ENCODE results near the gene UBALD2.
"Not testable (repeated sequence)": the region's sequence is repeated elsewhere in the genome, so short reads cannot be mapped to it uniquely, and the experiment has no call there.

DNA sequence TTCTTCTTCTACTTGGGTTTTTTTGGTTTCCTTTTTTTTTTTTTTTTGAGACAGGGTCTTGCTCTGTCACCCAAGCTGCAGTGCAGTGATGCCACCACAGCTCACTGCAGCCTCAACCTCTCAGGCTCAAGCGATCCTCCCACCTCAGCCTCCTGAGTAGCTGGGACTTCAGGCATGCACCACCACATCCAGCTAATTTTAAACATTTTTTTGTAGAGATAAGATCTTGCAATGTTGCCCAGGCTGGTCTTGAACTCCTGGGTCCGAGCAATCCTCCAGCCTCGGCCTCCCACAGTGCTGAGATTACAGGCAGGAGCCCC is 39.9 kb downstream of the UBALD2 start:
- TF ChIP-seq, protein P1, sequence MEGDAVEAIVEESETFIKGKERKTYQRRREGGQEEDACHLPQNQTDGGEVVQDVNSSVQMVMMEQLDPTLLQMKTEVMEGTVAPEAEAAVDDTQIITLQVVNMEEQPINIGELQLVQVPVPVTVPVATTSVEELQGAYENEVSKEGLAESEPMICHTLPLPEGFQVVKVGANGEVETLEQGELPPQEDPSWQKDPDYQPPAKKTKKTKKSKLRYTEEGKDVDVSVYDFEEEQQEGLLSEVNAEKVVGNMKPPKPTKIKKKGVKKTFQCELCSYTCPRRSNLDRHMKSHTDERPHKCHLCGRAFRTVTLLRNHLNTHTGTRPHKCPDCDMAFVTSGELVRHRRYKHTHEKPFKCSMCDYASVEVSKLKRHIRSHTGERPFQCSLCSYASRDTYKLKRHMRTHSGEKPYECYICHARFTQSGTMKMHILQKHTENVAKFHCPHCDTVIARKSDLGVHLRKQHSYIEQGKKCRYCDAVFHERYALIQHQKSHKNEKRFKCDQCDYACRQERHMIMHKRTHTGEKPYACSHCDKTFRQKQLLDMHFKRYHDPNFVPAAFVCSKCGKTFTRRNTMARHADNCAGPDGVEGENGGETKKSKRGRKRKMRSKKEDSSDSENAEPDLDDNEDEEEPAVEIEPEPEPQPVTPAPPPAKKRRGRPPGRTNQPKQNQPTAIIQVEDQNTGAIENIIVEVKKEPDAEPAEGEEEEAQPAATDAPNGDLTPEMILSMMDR (IDR thresholded peaks at IDR 0.05; ENCODE audit: borderline replicate concordance, extremely low read depth, low read length, poor library complexity, severe bottlenecking): not testable (repeated sequence)
- TF ChIP-seq EZH2 (IDR thresholded peaks at IDR 0.05; ENCODE audit: borderline replicate concordance, low read depth, low read length, severe bottlenecking): not testable (repeated sequence)

All from DND-41 (cell line).